DMS153 (cell line): ENCODE results near the gene PANK1.
A peak's percentile ranks its signal among the peaks of the same experiment; 100 is the strongest.
"Not testable (repeated sequence)": the region's sequence is repeated elsewhere in the genome, so short reads cannot be mapped to it uniquely, and the experiment has no call there.

ENCODE experiments used
- DNase-seq: peaks from one replicate; lab custom pipeline; 2025; lab: John Stamatoyannopoulos, UW

Gene PANK1

GRCh38 chr10:89566992-89567391 lies 78.0 kb downstream of the PANK1 start:
- DNase-seq: no peak

GRCh38 chr10:89566095-89566950 lies 78.7 kb downstream of the PANK1 start:
- DNase-seq: no peak

GRCh38 chr10:89565180-89565579 lies 79.9 kb downstream of the PANK1 start:
- DNase-seq: no peak

- no peak for DNase-seq
Measured at GRCh38 chr10:89563861-89564478, 81.1 kb downstream of the PANK1 start.

- DNase-seq: no peak
Measured at GRCh38 chr10:89563311-89563710, 81.7 kb downstream of the PANK1 start.

- DNase-seq: peak; percentile 27
Measured at GRCh38 chr10:89556600-89556999, 88.4 kb downstream of the PANK1 start.

- DNase-seq: no peak
Measured at GRCh38 chr10:89555688-89556445, 89.2 kb downstream of the PANK1 start.

GRCh38 chr10:89554433-89554832 lies 90.6 kb downstream of the PANK1 start:
- peak; percentile 40 for DNase-seq

GRCh38 chr10:89553064-89553734 lies 91.8 kb downstream of the PANK1 start:
- no peak for DNase-seq

GRCh38 chr10:89552213-89552612 lies 92.8 kb downstream of the PANK1 start:
- no peak for DNase-seq

- DNase-seq: peak; percentile 65
Measured at GRCh38 chr10:89550509-89550908, 94.5 kb downstream of the PANK1 start.

- DNase-seq: no peak
Measured at GRCh38 chr10:89549510-89549909, 95.5 kb downstream of the PANK1 start.

- DNase-seq: no peak
Measured at GRCh38 chr10:89548673-89549072, 96.4 kb downstream of the PANK1 start.

- DNase-seq: no peak
Measured at GRCh38 chr10:89547853-89548513, 97.1 kb downstream of the PANK1 start.

GRCh38 chr10:89546651-89547050 lies 98.4 kb downstream of the PANK1 start:
- DNase-seq: not testable (repeated sequence)

- no peak for DNase-seq
Measured at GRCh38 chr10:89543841-89544240, 101.2 kb downstream of the PANK1 start.

GRCh38 chr10:89540420-89540949 lies 104.6 kb downstream of the PANK1 start:
- DNase-seq: no peak

GRCh38 chr10:89537364-89537763 lies 107.7 kb downstream of the PANK1 start:
- DNase-seq: no peak

GRCh38 chr10:89536013-89536354 lies 109.1 kb downstream of the PANK1 start:
- no peak for DNase-seq

GRCh38 chr10:89535171-89536012 lies 109.7 kb downstream of the PANK1 start, which contains the start of gene SLC16A12:
TSS of gene SLC16A12 (minus strand) at chr10:89535594. CDS start at chr10:89462578, 73,016 bp downstream.
- no peak for DNase-seq

GRCh38 chr10:89534826-89535166 lies 110.2 kb downstream of the PANK1 start:
- no peak for DNase-seq
